ENCODE data around the gene VPS35.
"Not testable (repeated sequence)": the region's sequence is repeated elsewhere in the genome, so short reads cannot be mapped to it uniquely, and the experiment has no call there.

Gene VPS35

GRCh38 chr16:46650254-46650623, 38.7 kb downstream of the VPS35 start:
- DNase-seq, result no peak

- DNase-seq, result no peak
These were observed 39.3 kb downstream of the VPS35 start for GRCh38 chr16:46649588-46650253.

GRCh38 chr16:46648656-46649055, 40.3 kb downstream of the VPS35 start:
- no peak for DNase-seq

- no peak for DNase-seq
These were observed 49.7 kb downstream of the VPS35 start for GRCh38 chr16:46638947-46639925.

GRCh38 chr16:46632778-46633733, 55.9 kb downstream of the VPS35 start:
- no peak for DNase-seq

GRCh38 chr16:46629331-46630219, 59.4 kb downstream of the VPS35 start:
- no peak for DNase-seq

- DNase-seq, result no peak
These were observed 61.2 kb downstream of the VPS35 start for GRCh38 chr16:46627746-46628145.

GRCh38 chr16:46626681-46627080, 62.3 kb downstream of the VPS35 start:
- DNase-seq, result not testable (repeated sequence)

- DNase-seq, result not testable (repeated sequence)
These were observed 64.1 kb downstream of the VPS35 start for GRCh38 chr16:46624862-46625261.

- DNase-seq, result not testable (repeated sequence)
These were observed 65.3 kb downstream of the VPS35 start for GRCh38 chr16:46623707-46624106.

GRCh38 chr16:46623246-46623645, 65.7 kb downstream of the VPS35 start:
- DNase-seq, result peak in 1 of 2 donors; percentile 31

- no peak for DNase-seq
These were observed 66.9 kb downstream of the VPS35 start for GRCh38 chr16:46621934-46622676.

GRCh38 chr16:46621006-46621933, 67.7 kb downstream of the VPS35 start, which contains the start of gene SHCBP1:
TSS of gene SHCBP1 (minus strand) at chr16:46621379. CDS start at chr16:46621359, 20 bp downstream.
- peak; percentile 69 to 71 for DNase-seq

GRCh38 chr16:46620266-46621005, 68.5 kb downstream of the VPS35 start:
- no peak for DNase-seq

GRCh38 chr16:46618516-46618915, 70.5 kb downstream of the VPS35 start:
- DNase-seq, result no peak

- no peak for DNase-seq
These were observed 75.0 kb downstream of the VPS35 start for GRCh38 chr16:46614006-46614405.

GRCh38 chr16:46613352-46613751, 75.6 kb downstream of the VPS35 start:
- no peak for DNase-seq

- DNase-seq, result peak in 1 of 2 donors; percentile 10
These were observed 76.9 kb downstream of the VPS35 start for GRCh38 chr16:46612121-46612520.

- DNase-seq, result peak in 1 of 2 donors; percentile 56
These were observed 81.4 kb downstream of the VPS35 start for GRCh38 chr16:46607529-46607928.
